Effector memory CD8-positive, alpha-beta T cell (primary cell): ENCODE data around the gene DNAH1.

Source experiments
- ATAC-seq: fragments of 150-1000 bp; cut with Tn5 transposase; replicated peaks from 2 replicates; pipeline ENCODE4 v1.10.0; 2021; ENCODE audit warnings: mild to moderate bottlenecking, moderate library complexity
- DNase-seq, 3 experiments: peaks; one replicate each; pipeline ENCODE4 v3.0.0; 2021
- H3K27ac Mint-ChIP-seq, 2 donors: one replicate each; pipeline ENCODE4 v1.8.0; 2022; ENCODE audit warnings: mild to moderate bottlenecking in 2 of 2, mixed read lengths in 2 of 2, moderate library complexity in 2 of 2
- H3K27me3 Mint-ChIP-seq, 2 donors: one replicate each; pipeline ENCODE4 v1.8.0; 2022; ENCODE audit warnings: mixed read lengths in 2 of 2
- H3K36me3 Mint-ChIP-seq: one replicate; pipeline ENCODE4 v1.8.0; 2022; ENCODE audit warnings: mild to moderate bottlenecking, moderate library complexity, mixed read lengths; ENCODE audit not compliant: insufficient read depth
- H3K4me1 Mint-ChIP-seq, 2 donors: one replicate each; pipeline ENCODE4 v1.8.0; 2022; ENCODE audit warnings: low read depth in 2 of 2, mixed read lengths in 2 of 2
- H3K4me3 Mint-ChIP-seq, 2 donors: one replicate each; pipeline ENCODE4 v1.8.0; 2022; ENCODE audit warnings: mild to moderate bottlenecking in 2 of 2, mixed read lengths in 2 of 2, moderate library complexity in 2 of 2
- H3K9me3 Mint-ChIP-seq, 2 donors: one replicate each; pipeline ENCODE4 v1.8.0; 2022; ENCODE audit warnings: mixed read lengths in 2 of 2

The DNAH1 gene

DNA sequence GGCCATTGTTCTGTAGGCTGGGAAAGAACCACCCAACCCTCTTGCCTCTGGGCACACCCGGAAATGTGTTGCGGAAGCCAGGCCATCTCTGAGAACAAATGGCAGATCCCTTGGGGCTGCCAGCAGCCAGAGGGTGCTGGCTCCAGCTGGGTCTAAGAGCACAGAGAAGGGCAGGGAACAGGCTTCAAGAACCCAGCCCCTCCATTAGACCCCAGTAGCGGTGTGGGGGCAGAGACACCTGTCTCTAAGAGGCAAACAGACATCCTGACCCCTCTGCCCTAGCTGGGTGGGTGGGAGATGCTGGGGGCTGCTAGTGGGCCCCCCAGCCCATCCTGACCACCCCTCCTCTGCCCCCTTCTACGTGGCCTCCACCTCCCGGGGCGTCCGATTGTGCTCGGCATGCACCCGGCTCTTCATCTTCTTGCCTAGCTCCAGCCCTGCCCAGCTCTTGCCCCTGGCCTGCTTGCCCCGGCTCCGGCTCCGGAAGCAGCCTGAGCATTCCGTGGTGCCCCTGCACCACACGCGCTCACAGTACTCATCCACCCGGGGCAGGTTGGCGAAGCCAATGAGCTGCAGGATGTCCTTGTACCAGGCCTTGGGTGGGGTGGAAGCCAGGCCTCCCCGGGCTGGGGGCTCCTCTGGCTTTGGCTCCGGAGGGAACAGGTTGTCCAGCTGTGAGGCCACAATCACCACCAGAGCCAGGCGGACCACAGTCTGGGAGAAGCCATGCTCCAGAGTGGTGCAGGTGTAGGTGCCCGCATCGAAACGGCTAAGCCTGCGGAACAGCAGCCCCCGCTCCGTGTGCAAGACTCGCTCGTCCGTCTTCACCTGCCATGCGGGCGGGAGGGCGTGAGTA lies 119.4 kb downstream of the DNAH1 start:
- peaks cover 0 to 3% of the 10 kb centered on the region in 2 donors for H3K4me1 Mint-ChIP-seq
- H3K9me3 Mint-ChIP-seq, result no peaks in the 10 kb centered on the region
- DNase-seq (no peak), ATAC-seq (no peak)
- H3K4me3 Mint-ChIP-seq, result no peak overlapping the region
- no peaks in the 10 kb centered on the region for H3K36me3 Mint-ChIP-seq
- H3K27ac Mint-ChIP-seq, result no peak overlapping the region
- H3K27me3 Mint-ChIP-seq, result peaks cover 0 to 8% of the 10 kb centered on the region in 2 donors

DNA sequence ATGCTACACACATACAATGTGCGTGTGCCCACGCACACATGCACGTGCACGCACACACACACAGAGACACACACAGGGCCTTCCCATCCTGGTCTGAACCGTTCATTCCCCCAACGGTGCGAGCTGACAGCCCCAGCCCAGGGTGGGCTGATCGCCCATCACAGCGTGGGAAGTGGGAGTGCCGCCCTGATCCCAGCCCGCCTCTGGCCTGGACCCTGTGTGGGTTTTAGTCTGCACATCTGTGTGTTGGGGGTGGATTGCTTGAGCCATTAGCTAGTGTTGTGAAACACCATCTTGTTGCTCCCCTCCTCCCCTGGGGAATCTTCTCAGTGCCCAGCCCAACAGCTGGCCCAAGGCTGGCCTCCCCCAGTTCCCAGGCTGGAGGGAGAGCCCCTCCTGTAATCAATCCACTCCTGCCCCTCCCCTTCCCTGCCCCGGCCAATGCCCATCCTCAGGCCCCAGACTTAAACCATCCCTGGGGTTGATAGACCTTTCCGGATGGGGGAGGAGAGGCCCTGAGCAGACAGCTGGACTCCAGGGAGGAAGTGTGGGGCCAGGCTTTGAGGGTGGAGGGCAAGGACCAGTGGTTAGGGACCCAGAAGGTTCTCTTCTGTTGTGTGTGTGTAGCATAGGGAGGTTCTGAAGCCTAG lies 120.5 kb downstream of the DNAH1 start:
- Mint-ChIP-seq H3K36me3 (no peaks in the 10 kb centered on the region), H3K27me3 (peaks cover 0 to 7% of the 10 kb centered on the region in 2 donors), H3K4me3 (no peak overlapping the region), H3K27ac (no peak overlapping the region), H3K4me1 (peaks cover 0 to 3% of the 10 kb centered on the region in 2 donors), H3K9me3 (no peaks in the 10 kb centered on the region)
- ATAC-seq (no peak), DNase-seq (no peak)

DNA sequence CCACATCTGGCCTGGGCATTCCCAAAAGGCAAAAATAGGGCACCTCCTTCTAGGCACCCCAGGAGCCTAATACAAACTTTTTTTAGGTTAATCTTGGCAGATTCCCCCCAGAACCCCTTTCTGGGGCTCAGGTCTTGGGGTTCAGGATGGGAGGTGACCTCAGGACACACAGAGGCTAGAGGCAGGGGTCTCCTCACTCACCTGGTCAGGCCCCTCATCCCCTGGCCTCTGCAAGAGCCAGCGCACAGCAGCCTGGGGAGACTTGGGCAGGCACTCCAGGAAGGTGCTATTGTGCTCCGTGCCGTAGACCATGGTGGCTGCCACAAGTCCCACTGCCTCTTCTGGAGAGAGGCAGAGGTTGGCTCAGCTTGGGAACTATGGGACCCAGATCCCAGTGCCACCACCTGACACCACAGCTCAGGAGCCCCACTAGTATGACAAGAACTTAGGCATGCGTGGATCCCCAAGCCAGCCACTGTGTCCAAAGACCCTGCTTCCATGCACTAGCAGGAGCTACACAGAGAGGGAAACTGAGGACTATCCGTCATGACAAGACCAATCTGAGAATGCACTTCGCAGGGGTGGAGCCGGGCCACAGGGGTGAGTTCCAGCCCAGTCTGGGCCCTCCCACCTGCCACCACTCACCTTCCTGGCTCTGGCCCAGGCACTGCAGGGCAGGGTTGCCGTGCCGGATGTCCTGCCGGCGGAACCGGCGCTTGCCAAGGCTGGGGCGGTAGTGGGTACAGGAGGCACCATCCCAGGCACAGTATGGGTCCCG lies 121.4 kb downstream of the DNAH1 start:
- no peaks in the 10 kb centered on the region for H3K4me1 Mint-ChIP-seq
- no peak for ATAC-seq
- no peak for DNase-seq
- H3K36me3 Mint-ChIP-seq, result no peaks in the 10 kb centered on the region
- no peak overlapping the region for H3K4me3 Mint-ChIP-seq
- H3K27me3 Mint-ChIP-seq, result peaks cover 0 to 1% of the 10 kb centered on the region in 2 donors
- no peaks in the 10 kb centered on the region for H3K9me3 Mint-ChIP-seq
- H3K27ac Mint-ChIP-seq, result no peak overlapping the region

GRCh38 chr3:52438104-52438376 lies 121.9 kb downstream of the DNAH1 start:
- Mint-ChIP-seq H3K27me3 (peaks cover 0 to 7% of the 10 kb centered on the region in 2 donors), H3K9me3 (no peaks in the 10 kb centered on the region), H3K36me3 (no peaks in the 10 kb centered on the region), H3K4me3 (no peak overlapping the region), H3K4me1 (no peaks in the 10 kb centered on the region), H3K27ac (no peak overlapping the region)
- DNase-seq, result no peak
- no peak for ATAC-seq

DNA sequence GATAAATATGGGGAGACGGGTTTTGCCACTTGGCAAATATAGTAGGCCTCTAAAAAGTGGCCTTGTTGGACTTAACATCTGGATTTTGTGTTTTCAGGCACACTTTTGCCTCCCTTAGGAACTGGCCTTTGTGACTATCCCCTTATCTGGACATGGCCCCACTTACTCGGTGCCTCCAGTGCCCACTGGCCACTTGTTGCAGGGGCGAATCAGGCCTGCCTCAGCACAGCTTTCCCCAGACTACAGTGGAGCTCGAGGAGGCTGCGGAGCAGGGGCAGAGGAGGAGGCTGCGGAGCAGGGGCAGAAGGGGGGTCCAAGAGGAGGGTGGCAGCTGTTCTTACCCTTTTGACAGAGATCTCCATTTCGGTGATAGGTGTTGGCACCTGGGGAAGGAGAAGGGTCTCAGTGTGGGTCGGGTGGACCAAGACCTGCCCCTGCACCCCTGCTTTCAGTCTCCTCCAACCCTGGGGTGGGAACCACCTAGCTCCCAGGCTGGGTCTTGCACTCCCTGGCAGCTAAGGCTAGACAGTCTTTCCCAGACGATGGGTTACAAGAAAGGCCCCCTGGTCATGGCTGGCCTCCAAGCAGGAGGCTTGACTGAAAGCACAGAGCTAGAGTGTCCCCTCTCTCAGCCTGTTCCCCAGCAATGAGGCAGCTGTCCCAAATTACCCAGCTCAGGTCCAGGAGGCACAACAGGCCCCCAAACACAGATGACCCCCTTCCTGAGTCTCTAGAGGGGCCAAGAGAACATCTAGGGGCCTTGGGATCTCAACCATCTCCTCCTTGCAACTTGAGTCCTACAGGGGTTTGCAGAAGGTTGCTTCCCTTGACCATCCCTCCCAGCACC lies 122.7 kb downstream of the DNAH1 start:
- DNase-seq (no peak), ATAC-seq (no peak)
- H3K4me3 Mint-ChIP-seq, result no peak overlapping the region
- no peaks in the 10 kb centered on the region for H3K9me3 Mint-ChIP-seq
- no peak overlapping the region for H3K27ac Mint-ChIP-seq
- H3K27me3 Mint-ChIP-seq, result peaks cover 0 to 7% of the 10 kb centered on the region in 2 donors
- no peaks in the 10 kb centered on the region for H3K4me1 Mint-ChIP-seq
- no peaks in the 10 kb centered on the region for H3K36me3 Mint-ChIP-seq

DNA sequence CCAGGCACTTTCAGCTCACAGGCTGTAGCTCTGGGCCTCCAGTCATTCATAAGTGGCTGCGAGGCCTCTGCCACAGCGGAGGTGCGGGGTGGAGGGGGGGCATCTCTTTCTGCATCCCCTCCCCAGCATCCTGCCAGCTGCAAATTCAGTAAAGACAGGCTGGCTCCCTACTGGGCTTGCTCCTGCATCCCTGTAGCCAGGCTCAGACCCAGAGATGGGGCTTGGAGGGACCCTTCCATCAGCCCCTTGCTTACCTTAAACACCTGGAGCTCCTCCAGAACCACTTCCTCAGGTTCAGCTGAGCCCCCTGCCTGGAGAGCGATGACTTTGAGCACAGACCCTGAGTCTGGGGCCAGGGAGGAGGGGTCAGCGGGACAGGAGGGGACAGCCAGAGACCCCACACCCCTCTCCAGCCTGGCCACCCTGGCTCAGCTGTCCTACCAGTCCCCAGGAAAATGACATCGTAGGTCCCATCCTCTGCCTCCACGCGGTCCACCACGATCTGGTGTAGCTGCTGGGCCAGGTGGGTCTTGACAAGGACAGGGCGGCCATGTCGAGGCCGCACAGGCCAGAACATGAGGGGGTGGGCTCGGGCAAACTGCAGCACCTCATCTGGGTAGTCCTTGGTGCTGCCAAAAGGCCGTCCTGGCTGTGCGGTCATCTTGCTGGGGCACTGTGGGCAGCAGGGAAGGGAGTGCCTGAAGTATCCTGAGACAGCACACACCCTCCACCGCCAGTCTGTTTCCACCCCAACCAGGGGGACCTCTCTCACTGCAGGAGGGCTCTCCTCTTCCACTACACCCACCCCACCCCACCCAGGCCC lies 123.5 kb downstream of the DNAH1 start:
- no peak for ATAC-seq
- Mint-ChIP-seq H3K4me3 (no peak overlapping the region), H3K27me3 (peaks cover 0 to 7% of the 10 kb centered on the region in 2 donors), H3K4me1 (peaks cover 0 to 3% of the 10 kb centered on the region in 2 donors), H3K27ac (no peak overlapping the region), H3K9me3 (no peaks in the 10 kb centered on the region), H3K36me3 (no peaks in the 10 kb centered on the region)
- no peak for DNase-seq

DNA sequence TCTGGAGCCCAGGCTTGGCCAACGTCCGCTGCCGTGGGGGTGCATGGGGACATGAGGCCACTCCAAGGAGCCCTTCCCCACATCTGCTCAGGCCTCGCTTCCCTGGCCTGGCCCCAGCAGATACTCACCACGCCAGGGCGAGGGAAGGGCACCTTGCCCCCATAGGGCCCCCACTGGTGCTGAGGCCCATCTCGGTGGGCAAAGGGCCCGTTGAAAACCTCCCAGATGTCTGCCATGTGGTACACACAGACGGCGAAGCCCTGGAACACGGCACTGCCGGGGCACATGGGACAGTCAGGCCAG lies 124.1 kb downstream of the DNAH1 start:
- Mint-ChIP-seq H3K4me3 (no peak overlapping the region), H3K27me3 (peaks cover 0 to 7% of the 10 kb centered on the region in 2 donors), H3K27ac (no peak overlapping the region), H3K4me1 (peaks cover 3 to 6% of the 10 kb centered on the region in 2 donors), H3K9me3 (no peaks in the 10 kb centered on the region), H3K36me3 (no peaks in the 10 kb centered on the region)
- DNase-seq (no peak), ATAC-seq (no peak)

DNA sequence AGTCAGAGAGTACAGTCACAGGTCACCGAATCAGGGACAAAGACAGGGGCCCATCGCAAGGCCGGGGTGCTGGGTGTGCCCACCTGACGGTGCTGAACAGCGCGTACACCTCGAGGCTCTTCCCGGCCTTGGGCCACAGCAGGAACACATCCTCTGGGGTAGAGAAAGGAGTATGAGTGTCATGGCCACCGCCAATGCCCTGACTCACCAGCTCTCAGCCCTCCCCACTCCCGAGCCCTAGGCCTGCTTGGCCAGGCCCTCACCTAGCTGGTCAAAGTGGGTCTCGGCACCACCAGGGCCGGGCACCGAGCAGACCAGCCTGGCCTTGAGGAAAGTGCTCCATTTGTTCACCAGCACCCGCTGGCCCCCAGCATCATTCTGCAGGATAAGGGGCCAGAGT lies 124.6 kb downstream of the DNAH1 start:
- H3K36me3 Mint-ChIP-seq, result no peaks in the 10 kb centered on the region
- H3K4me3 Mint-ChIP-seq, result no peak overlapping the region
- H3K27me3 Mint-ChIP-seq, result peaks cover 0 to 7% of the 10 kb centered on the region in 2 donors
- H3K9me3 Mint-ChIP-seq, result no peaks in the 10 kb centered on the region
- DNase-seq, result no peak
- ATAC-seq, result no peak
- no peak overlapping the region for H3K27ac Mint-ChIP-seq
- peaks cover 3 to 6% of the 10 kb centered on the region in 2 donors for H3K4me1 Mint-ChIP-seq

- DNase-seq, result no peak
- H3K27me3 Mint-ChIP-seq, result peaks cover 0 to 7% of the 10 kb centered on the region in 2 donors
- ATAC-seq, result no peak
- H3K9me3 Mint-ChIP-seq, result no peaks in the 10 kb centered on the region
- peaks cover 3 to 6% of the 10 kb centered on the region in 2 donors for H3K4me1 Mint-ChIP-seq
- H3K4me3 Mint-ChIP-seq, result no peak overlapping the region
- no peaks in the 10 kb centered on the region for H3K36me3 Mint-ChIP-seq
- H3K27ac Mint-ChIP-seq, result no peak overlapping the region
These were observed 125.1 kb downstream of the DNAH1 start for GRCh38 chr3:52441091-52441771.

DNA sequence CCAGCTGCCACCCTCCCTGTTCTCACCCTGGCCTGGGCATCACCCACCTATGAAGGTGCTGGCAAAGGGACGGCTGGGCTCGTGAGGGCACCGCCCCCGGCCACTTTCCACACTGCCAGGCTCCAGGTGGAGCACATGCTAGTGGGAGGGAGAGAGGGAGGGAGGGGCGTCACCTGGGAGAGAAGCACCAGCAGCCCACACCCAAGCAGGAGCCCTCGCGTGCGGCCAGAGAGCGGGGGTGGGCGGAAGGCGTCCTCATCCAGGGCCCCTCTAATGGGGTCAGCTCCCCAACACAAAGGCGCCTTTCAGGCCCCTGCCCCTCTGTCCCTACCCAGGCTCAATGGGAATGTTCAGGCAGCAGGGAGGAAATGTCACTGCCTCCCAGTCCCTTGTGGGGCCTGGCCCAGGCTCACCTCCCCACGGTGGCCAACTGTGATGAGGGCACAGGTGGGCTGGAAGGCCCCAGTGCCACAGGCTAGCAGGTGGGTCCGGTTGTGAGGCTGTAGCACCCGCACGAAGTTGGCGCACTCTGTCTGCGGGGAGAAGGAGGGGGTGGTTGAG lies 125.7 kb downstream of the DNAH1 start:
- H3K4me1 Mint-ChIP-seq, result peaks cover 4 to 6% of the 10 kb centered on the region in 2 donors
- H3K36me3 Mint-ChIP-seq, result no peaks in the 10 kb centered on the region
- H3K9me3 Mint-ChIP-seq, result no peaks in the 10 kb centered on the region
- H3K27ac Mint-ChIP-seq, result no peak overlapping the region
- no peak overlapping the region for H3K4me3 Mint-ChIP-seq
- no peak for DNase-seq
- peaks cover 0 to 7% of the 10 kb centered on the region in 2 donors for H3K27me3 Mint-ChIP-seq
- no peak for ATAC-seq

- Mint-ChIP-seq H3K9me3 (no peaks in the 10 kb centered on the region), H3K27me3 (peaks cover 0 to 7% of the 10 kb centered on the region in 2 donors), H3K4me1 (peaks cover 8 to 11% of the 10 kb centered on the region in 2 donors), H3K4me3 (no peak overlapping the region), H3K36me3 (no peaks in the 10 kb centered on the region), H3K27ac (no peak overlapping the region)
- ATAC-seq (no peak), DNase-seq (no peak)
These were observed 126.5 kb downstream of the DNAH1 start for GRCh38 chr3:52442409-52443267.
